ENCODE results near the gene LYPD6B. TPM values are rescaled to one million over a fixed set of nuclear protein-coding genes. Genes with fewer than 3 reads are reported as not detected.

LYPD6B gene
- total and polyA plus RNA-seq, 2 experiments from 2014 or later: 16.8 to 26.0 TPM

- Histone ChIP-seq H3K4me1 (ENCODE audit: insufficient read depth) (no peaks in the 10 kb centered on the region), H2AFZ (no peak overlapping the region), H3K27me3 (no peaks in the 10 kb centered on the region), H4K20me1 (ENCODE audit: insufficient read depth, poor library complexity, severe bottlenecking) (no peaks in the 10 kb centered on the region), H3K9me3 (ENCODE audit: low read depth) (no peaks in the 10 kb centered on the region), H3K9me2 (replicated peaks; ENCODE audit: insufficient read depth) (no peaks in the 10 kb centered on the region), H3K4me3 (no peak overlapping the region), H3K4me2 (no peak overlapping the region), H3K36me3 (replicated peaks; ENCODE audit: insufficient read depth, low read depth) (no peaks in the 10 kb centered on the region), H3K27ac (no peak overlapping the region), H3K79me2 (no peaks in the 10 kb centered on the region)
- TF ChIP-seq EZH2phosphoT487 (IDR thresholded peaks at IDR 0.05; ENCODE audit: low read depth, severe bottlenecking, unreplicated experiment) (no peak), CTCF (IDR thresholded peaks at IDR 0.05; ENCODE audit: poor library complexity) (no peak), EZH2 (IDR thresholded peaks at IDR 0.05; ENCODE audit: borderline replicate concordance) (no peak)
- peak; percentile 26 for DNase-seq (ENCODE audit: low spot score)
- WGBS (ENCODE audit: low lambda C conversion rate, missing lambda C conversion rate): 71% methylated on average over 5 of the region's 5 CpGs
These were observed 102.5 kb downstream of the LYPD6B start for GRCh38 chr2:149141046-149141445.

- no peaks in the 10 kb centered on the region for H3K27me3 ChIP-seq
- no peaks in the 10 kb centered on the region for H3K79me2 ChIP-seq
- WGBS (ENCODE audit: low lambda C conversion rate, missing lambda C conversion rate): 92% methylated on average over 1 of the region's 1 CpG
- H4K20me1 ChIP-seq (ENCODE audit: insufficient read depth, poor library complexity, severe bottlenecking): no peaks in the 10 kb centered on the region
- H3K4me2 ChIP-seq: no peak overlapping the region
- H3K9me2 ChIP-seq (replicated peaks; ENCODE audit: insufficient read depth): no peaks in the 10 kb centered on the region
- DNase-seq (ENCODE audit: low spot score): no peak
- H3K9me3 ChIP-seq (ENCODE audit: low read depth): no peaks in the 10 kb centered on the region
- no peak overlapping the region for H2AFZ ChIP-seq
- H3K27ac ChIP-seq: no peak overlapping the region
- H3K36me3 ChIP-seq (replicated peaks; ENCODE audit: insufficient read depth, low read depth): no peaks in the 10 kb centered on the region
- TF ChIP-seq EZH2phosphoT487 (IDR thresholded peaks at IDR 0.05; ENCODE audit: low read depth, severe bottlenecking, unreplicated experiment) (no peak), EZH2 (IDR thresholded peaks at IDR 0.05; ENCODE audit: borderline replicate concordance) (no peak), CTCF (IDR thresholded peaks at IDR 0.05; ENCODE audit: poor library complexity) (no peak)
- H3K4me1 ChIP-seq (ENCODE audit: insufficient read depth): no peaks in the 10 kb centered on the region
- H3K4me3 ChIP-seq: no peak overlapping the region
These were observed 105.2 kb downstream of the LYPD6B start for GRCh38 chr2:149143734-149144133.

GRCh38 chr2:149145314-149146295 lies 107.1 kb downstream of the LYPD6B start:
- Histone ChIP-seq H3K27ac (no peak overlapping the region), H3K4me1 (ENCODE audit: insufficient read depth) (no peaks in the 10 kb centered on the region), H3K9me3 (ENCODE audit: low read depth) (no peaks in the 10 kb centered on the region)

More at GRCh38 chr2:149145314-149146295, 107.1 kb downstream of the LYPD6B start:
- Histone ChIP-seq H3K36me3 (replicated peaks; ENCODE audit: insufficient read depth, low read depth) (no peaks in the 10 kb centered on the region), H3K4me3 (no peak overlapping the region), H3K79me2 (no peaks in the 10 kb centered on the region), H4K20me1 (ENCODE audit: insufficient read depth, poor library complexity, severe bottlenecking) (no peaks in the 10 kb centered on the region), H3K9me2 (replicated peaks; ENCODE audit: insufficient read depth) (no peaks in the 10 kb centered on the region), H3K27me3 (no peaks in the 10 kb centered on the region), H2AFZ (no peak overlapping the region), H3K4me2 (no peak overlapping the region)
- 82% methylated on average over 10 of the region's 10 CpGs for WGBS (ENCODE audit: low lambda C conversion rate, missing lambda C conversion rate)
- DNase-seq (ENCODE audit: low spot score): no peak
- TF ChIP-seq CTCF (IDR thresholded peaks at IDR 0.05; ENCODE audit: poor library complexity) (no peak), EZH2phosphoT487 (IDR thresholded peaks at IDR 0.05; ENCODE audit: low read depth, severe bottlenecking, unreplicated experiment) (no peak), EZH2 (IDR thresholded peaks at IDR 0.05; ENCODE audit: borderline replicate concordance) (no peak)

Data from hepatocyte (in vitro differentiated cells).